IgD-negative memory B cell (primary cell): Measurements from ENCODE around the gene GPC3. TPM values are rescaled to one million over a fixed set of nuclear protein-coding genes. Genes with fewer than 3 reads are reported as not detected.
"Not testable (repeated sequence)": the region's sequence is repeated elsewhere in the genome, so short reads cannot be mapped to it uniquely, and the experiment has no call there.

Source experiments
- H3K27ac Mint-ChIP-seq, 3 donors: one replicate each; pipeline ENCODE4 v1.8.0; 2020 to 2022; ENCODE audit warnings: mild to moderate bottlenecking in 3 of 3, mixed read lengths in 3 of 3, moderate library complexity in 1 of 3
- H3K27me3 Mint-ChIP-seq: one replicate; pipeline ENCODE4 v1.8.0; 2021; ENCODE audit warnings: mixed read lengths
- H3K36me3 Mint-ChIP-seq: one replicate; pipeline ENCODE4 v1.8.0; 2020; ENCODE audit warnings: mild to moderate bottlenecking, mixed read lengths
- H3K4me1 Mint-ChIP-seq, 3 donors: one replicate each; pipeline ENCODE4 v1.8.0; 2020 to 2022; ENCODE audit warnings: mixed read lengths in 3 of 3, mild to moderate bottlenecking in 1 of 3
- H3K4me3 Mint-ChIP-seq, 4 donors: one replicate each; pipeline ENCODE4 v1.8.0; 2020 to 2022; ENCODE audit warnings: mild to moderate bottlenecking in 4 of 4, mixed read lengths in 4 of 4, moderate library complexity in 3 of 4
- H3K9me3 Mint-ChIP-seq, 3 donors: one replicate each; pipeline ENCODE4 v1.8.0; 2020 to 2021; ENCODE audit warnings: mixed read lengths in 3 of 3, mild to moderate bottlenecking in 1 of 3
- polyA plus RNA-seq: library from polyadenylated mRNA; unstranded; fragments of 300-500 nt; fragmentation: Illumina TruSeq; gene quantifications from one replicate; pipeline ENCODE4 v1.2.3, GENCODE V29; 2021

Gene GPC3
- 0.10 TPM for polyA plus RNA-seq

DNA sequence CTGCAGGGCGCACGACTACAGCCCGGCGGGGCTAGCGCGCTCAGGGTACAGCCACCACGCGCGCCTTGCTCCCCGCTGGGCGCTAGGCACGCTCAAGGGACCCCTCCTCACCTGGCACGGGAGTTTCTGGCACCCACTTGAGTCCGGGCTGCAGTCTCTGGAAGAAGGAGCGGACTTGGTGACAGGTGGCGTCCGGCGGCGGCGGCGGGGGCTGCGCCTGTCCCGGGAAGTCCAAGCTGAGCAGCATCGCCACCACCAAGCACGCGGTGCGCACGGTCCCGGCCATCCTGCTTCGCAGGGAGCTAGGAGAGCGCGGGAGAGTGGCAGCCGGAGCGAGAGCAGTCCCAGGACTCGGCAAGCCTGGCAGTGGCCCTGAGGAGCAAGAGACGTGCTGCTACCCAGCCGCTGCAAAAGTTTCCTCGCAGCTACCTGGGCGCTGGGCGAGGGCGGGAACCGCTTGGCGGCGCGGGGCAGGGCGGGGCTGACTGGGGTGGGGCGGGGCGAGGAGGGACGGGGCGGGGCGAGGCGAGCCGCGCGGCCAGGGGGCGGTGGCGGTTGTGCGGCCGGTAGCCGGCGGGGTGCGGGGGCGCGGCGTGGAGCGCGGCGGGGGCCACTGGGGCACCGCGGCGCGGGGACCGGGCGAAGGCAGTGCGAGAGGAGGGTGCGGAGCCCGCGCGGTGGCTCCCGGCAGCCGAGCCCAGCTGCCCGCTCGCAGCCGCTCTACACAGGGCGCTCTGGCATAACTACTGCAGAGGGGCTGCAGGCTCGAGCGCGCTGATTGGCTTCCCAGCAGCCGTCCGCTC lies at the start of gene GPC3:
Gene GPC3 (minus strand): TSS at position 431 of the 803 bp plus-strand sequence.
- peaks cover 0 to 4% (median 0%) of the 10 kb centered on the region in 3 donors for H3K4me1 Mint-ChIP-seq
- H3K36me3 Mint-ChIP-seq = no peaks in the 10 kb centered on the region
- H3K9me3 Mint-ChIP-seq = no peaks in the 10 kb centered on the region
- H3K4me3 Mint-ChIP-seq = peak within 1 kb of the TSS in 2 of 4 donors; percentile 59 to 86
- peak within 1 kb of the TSS in 1 of 3 donors; percentile 64 for H3K27ac Mint-ChIP-seq
- peaks cover 28% of the 10 kb centered on the region for H3K27me3 Mint-ChIP-seq

DNA sequence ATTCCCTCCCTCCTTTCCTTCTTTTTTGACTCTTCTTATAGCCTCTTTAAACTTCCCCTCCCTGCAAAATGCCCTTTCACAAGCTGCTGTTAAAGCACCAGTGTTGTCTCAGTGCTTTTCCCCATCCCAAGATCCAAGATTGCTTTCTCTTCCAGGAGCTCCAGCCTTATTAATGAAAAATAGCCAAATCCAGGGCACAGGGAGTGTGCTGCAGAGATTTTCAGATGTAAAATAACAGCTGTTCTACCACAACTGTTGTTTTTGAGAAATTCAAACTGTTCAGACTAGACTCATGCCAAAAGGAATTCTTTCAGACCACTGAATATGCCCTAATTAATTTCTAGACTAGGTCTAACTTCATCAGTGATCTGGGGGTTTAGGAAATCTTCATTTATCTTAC lies 47.0 kb upstream of the GPC3 start:
- H3K27me3 Mint-ChIP-seq = peaks cover 3% of the 10 kb centered on the region
- H3K36me3 Mint-ChIP-seq = no peaks in the 10 kb centered on the region
- no peaks in the 10 kb centered on the region for H3K4me1 Mint-ChIP-seq
- H3K9me3 Mint-ChIP-seq = peaks cover 0 to 5% (median 0%) of the 10 kb centered on the region in 3 donors
- no peak overlapping the region for H3K27ac Mint-ChIP-seq
- no peak overlapping the region for H3K4me3 Mint-ChIP-seq

DNA sequence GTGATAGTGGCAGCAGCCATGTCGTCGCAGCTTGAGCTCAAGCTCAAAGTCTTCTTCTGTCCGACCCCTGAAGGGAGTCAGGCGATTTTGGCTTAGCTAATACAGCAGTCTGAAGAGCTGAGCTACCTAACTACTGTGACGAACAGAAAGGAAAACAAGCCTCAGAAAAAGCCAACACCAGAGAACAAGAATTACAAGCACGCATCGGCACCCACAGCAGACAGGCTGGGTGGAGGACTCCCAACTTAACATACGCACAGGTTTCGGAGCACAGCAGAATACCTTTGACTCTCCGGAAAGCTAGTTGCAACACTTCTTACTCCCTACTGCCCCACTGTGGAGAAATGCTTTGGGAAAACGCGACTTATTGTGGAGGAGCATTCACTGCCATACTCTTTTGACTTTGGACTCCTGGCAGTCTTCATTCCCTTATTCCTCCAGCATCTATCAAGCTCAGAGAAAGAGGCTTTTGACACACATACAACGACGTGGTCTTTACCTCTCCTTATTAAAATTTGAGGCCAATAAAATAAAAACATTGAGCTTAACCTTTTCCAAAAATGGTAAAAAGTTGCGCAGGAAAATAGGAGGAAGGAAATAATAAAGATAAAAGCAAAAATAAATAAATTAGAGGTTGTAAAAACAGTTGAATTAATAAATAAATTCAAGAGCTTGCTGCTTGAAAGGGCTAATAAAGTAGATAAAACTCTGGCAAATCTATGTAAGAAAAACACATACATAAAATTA lies 41.3 kb upstream of the GPC3 start:
- peaks cover 3% of the 10 kb centered on the region for H3K27me3 Mint-ChIP-seq
- no peak overlapping the region for H3K27ac Mint-ChIP-seq
- no peaks in the 10 kb centered on the region for H3K36me3 Mint-ChIP-seq
- H3K4me3 Mint-ChIP-seq = peak overlapping the region in 1 of 4 donors; percentile 23
- peaks cover 0 to 2% (median 2%) of the 10 kb centered on the region in 3 donors for H3K4me1 Mint-ChIP-seq
- H3K9me3 Mint-ChIP-seq = peaks cover 0 to 5% (median 0%) of the 10 kb centered on the region in 3 donors

GRCh38 chrX:134025986-134026545 lies 40.7 kb upstream of the GPC3 start:
- Mint-ChIP-seq H3K4me1 (peaks cover 0 to 2% (median 2%) of the 10 kb centered on the region in 3 donors), H3K9me3 (peaks cover 0 to under 1% (median 0%) of the 10 kb centered on the region in 3 donors), H3K27ac (no peak overlapping the region), H3K27me3 (peaks cover 3% of the 10 kb centered on the region), H3K4me3 (peak overlapping the region in 1 of 4 donors; percentile 23), H3K36me3 (no peaks in the 10 kb centered on the region)

- Mint-ChIP-seq H3K4me3 (no peak overlapping the region), H3K27me3 (peaks cover 3% of the 10 kb centered on the region), H3K27ac (no peak overlapping the region), H3K4me1 (peaks cover 0 to 2% (median 2%) of the 10 kb centered on the region in 3 donors), H3K9me3 (no peaks in the 10 kb centered on the region), H3K36me3 (no peaks in the 10 kb centered on the region)
Observed at GRCh38 chrX:134024686-134025377, 39.4 kb upstream of the GPC3 start.

DNA sequence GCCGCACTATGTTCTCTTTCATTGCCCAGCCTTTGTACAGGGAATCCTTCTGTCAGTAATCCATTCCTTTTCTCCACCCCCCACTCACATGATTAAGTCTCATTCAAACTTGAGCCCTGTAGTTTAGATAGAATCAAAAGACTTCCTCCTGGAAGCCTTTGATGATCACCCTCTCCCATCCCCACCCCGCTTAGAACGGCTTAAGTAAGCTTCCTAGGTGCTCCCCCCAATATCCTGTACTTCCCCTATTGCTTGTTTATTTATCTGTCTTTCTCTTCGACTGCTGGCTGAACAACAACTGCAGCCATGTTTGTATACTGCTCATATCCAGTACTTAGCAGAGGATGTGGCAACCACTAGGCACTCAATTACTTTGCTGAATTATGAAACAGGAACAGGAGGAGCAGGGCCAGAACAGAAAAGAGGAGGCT lies 38.5 kb upstream of the GPC3 start:
- H3K4me1 Mint-ChIP-seq = peaks cover 0 to 2% (median 2%) of the 10 kb centered on the region in 3 donors
- H3K27ac Mint-ChIP-seq = no peak overlapping the region
- no peak overlapping the region for H3K4me3 Mint-ChIP-seq
- no peaks in the 10 kb centered on the region for H3K36me3 Mint-ChIP-seq
- no peaks in the 10 kb centered on the region for H3K9me3 Mint-ChIP-seq
- H3K27me3 Mint-ChIP-seq = peaks cover 6% of the 10 kb centered on the region

GRCh38 chrX:134020910-134021309 lies 35.5 kb upstream of the GPC3 start:
- no peaks in the 10 kb centered on the region for H3K9me3 Mint-ChIP-seq
- no peak overlapping the region for H3K27ac Mint-ChIP-seq
- H3K36me3 Mint-ChIP-seq = no peaks in the 10 kb centered on the region
- no peak overlapping the region for H3K4me3 Mint-ChIP-seq
- no peaks in the 10 kb centered on the region for H3K4me1 Mint-ChIP-seq
- H3K27me3 Mint-ChIP-seq = peaks cover 4% of the 10 kb centered on the region

- Mint-ChIP-seq H3K4me1 (no peaks in the 10 kb centered on the region), H3K36me3 (no peaks in the 10 kb centered on the region), H3K9me3 (no peaks in the 10 kb centered on the region), H3K27me3 (peaks cover 4% of the 10 kb centered on the region), H3K4me3 (no peak overlapping the region), H3K27ac (no peak overlapping the region)
Observed at GRCh38 chrX:134019567-134020206, 34.3 kb upstream of the GPC3 start.

DNA sequence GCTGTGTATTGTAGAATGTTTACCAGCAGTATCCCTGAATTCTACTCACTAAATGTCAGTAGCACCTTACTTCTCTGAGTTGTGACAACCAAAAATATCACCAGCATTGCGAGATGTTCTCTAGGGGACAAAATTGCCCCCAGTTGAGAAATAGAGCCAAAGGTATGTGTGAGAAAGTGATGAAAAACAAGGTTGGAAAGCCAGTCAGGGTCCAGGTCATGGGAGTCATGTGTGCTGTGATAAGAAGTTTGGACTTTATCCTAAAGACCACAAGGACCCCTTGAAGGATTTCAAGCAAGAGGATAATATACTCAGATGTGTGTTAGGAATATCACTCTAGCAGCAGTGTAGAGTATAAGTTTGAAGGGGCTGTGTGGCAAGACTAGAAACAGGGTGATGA lies 30.9 kb upstream of the GPC3 start:
- H3K36me3 Mint-ChIP-seq, H3K27me3 Mint-ChIP-seq, H3K4me3 Mint-ChIP-seq, H3K4me1 Mint-ChIP-seq, H3K9me3 Mint-ChIP-seq, H3K27ac Mint-ChIP-seq: not testable (repeated sequence)

GRCh38 chrX:134015510-134015909 lies 30.1 kb upstream of the GPC3 start:
- not testable (repeated sequence) for H3K4me1 Mint-ChIP-seq, H3K27ac Mint-ChIP-seq, H3K4me3 Mint-ChIP-seq, H3K27me3 Mint-ChIP-seq, H3K36me3 Mint-ChIP-seq, H3K9me3 Mint-ChIP-seq

DNA sequence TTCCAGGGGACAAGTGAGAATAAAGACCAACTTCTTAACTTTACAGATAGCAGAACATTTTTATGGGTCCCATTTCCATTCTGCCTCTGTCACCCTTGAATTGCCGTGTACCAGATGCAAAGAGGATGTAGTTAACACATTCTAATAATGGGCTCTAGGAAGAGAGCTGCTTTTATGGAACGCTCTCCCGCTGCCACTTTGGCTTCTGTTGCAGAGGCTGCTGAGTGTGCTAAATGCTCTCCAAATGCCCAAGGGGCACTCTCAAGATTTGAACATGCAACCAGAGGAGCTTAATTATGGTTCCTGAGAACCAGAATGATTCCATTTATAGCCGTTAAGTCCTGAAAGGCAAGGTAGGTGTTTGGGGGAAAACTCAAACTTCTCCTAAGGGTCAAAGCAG lies 28.1 kb upstream of the GPC3 start:
- H3K27ac Mint-ChIP-seq = no peak overlapping the region
- H3K4me3 Mint-ChIP-seq = no peak overlapping the region
- no peaks in the 10 kb centered on the region for H3K9me3 Mint-ChIP-seq
- no peaks in the 10 kb centered on the region for H3K4me1 Mint-ChIP-seq
- no peaks in the 10 kb centered on the region for H3K36me3 Mint-ChIP-seq
- no peaks in the 10 kb centered on the region for H3K27me3 Mint-ChIP-seq

DNA sequence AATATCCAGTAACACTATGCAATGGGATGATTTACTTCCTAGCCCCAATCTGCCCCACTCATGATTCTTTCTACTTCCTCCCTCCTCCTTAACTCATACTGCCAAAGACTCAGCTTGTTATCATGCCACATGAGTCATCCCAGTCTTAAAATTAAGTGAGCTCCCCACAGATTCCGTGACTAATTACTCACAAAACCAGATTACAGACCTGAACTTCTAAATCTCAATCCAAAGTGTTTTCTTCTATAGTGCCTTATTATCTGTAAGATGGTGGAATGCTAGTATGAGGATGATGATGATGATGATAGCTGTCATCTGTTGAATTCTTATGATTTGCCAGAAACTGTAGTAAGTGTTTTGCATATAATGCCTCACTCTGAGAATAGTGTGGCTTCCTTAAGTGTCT lies 27.7 kb upstream of the GPC3 start:
- Mint-ChIP-seq H3K27me3 (no peaks in the 10 kb centered on the region), H3K4me1 (no peaks in the 10 kb centered on the region), H3K27ac (no peak overlapping the region), H3K4me3 (no peak overlapping the region), H3K36me3 (no peaks in the 10 kb centered on the region), H3K9me3 (peaks cover 0 to under 1% (median 0%) of the 10 kb centered on the region in 3 donors)

GRCh38 chrX:134010690-134011089 lies 25.3 kb upstream of the GPC3 start:
- Mint-ChIP-seq H3K27me3 (peaks cover 2% of the 10 kb centered on the region), H3K4me1 (no peaks in the 10 kb centered on the region), H3K27ac (no peak overlapping the region), H3K9me3 (peaks cover 0 to 2% (median 0%) of the 10 kb centered on the region in 3 donors), H3K36me3 (no peaks in the 10 kb centered on the region), H3K4me3 (no peak overlapping the region)

DNA sequence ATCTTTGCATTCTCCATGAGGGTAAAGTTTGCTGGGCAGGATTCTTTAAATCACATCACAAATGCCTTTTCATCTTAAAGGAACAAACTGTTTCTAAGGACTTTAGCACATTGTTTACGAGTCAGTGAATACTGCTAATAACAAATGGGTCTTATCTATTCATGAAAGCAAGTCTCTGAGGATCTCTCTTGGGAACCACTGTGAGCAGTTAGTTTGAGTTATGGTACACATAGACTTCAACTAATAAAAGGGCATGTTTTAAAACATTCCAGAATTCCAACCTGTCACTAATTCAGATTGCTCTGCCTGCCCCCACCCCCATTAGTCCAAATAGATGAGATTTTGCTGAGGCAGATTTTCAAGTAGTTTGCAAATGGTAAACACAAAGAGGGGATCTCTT lies 22.3 kb upstream of the GPC3 start:
- H3K4me1 Mint-ChIP-seq = no peaks in the 10 kb centered on the region
- H3K4me3 Mint-ChIP-seq = no peak overlapping the region
- H3K27ac Mint-ChIP-seq = no peak overlapping the region
- peaks cover 0 to 2% (median 0%) of the 10 kb centered on the region in 3 donors for H3K9me3 Mint-ChIP-seq
- H3K27me3 Mint-ChIP-seq = peaks cover 6% of the 10 kb centered on the region
- no peaks in the 10 kb centered on the region for H3K36me3 Mint-ChIP-seq
